ENCODE measurements around the gene SEMA3B.
"Not testable (repeated sequence)": the region's sequence is repeated elsewhere in the genome, so short reads cannot be mapped to it uniquely, and the experiment has no call there.

Gene SEMA3B

DNA sequence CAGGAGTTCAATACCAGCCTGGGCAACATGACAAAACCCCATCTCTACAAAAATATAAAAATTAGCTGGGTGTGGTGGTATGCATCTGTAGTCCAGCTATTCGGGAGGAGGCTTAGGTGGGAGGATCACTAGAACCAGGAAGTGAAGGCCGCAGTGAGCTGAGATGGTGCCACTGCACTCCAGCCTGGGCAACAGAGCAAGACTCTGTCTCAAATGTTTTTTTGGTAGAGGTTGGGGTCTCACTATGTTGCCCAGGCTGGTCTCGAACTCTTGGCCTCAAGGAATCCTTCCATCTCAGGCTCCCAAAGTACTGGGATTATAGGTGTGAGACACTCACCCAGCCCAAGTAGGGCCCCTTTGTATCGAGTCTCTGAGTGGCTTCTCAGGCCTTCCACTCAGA is 25.1 kb downstream of the SEMA3B start:
- DNase-seq (ENCODE audit: low read depth) = no peak

GRCh38 chr3:50294492-50295403 is 25.8 kb downstream of the SEMA3B start:
- no peak for DNase-seq (ENCODE audit: low read depth)

DNA sequence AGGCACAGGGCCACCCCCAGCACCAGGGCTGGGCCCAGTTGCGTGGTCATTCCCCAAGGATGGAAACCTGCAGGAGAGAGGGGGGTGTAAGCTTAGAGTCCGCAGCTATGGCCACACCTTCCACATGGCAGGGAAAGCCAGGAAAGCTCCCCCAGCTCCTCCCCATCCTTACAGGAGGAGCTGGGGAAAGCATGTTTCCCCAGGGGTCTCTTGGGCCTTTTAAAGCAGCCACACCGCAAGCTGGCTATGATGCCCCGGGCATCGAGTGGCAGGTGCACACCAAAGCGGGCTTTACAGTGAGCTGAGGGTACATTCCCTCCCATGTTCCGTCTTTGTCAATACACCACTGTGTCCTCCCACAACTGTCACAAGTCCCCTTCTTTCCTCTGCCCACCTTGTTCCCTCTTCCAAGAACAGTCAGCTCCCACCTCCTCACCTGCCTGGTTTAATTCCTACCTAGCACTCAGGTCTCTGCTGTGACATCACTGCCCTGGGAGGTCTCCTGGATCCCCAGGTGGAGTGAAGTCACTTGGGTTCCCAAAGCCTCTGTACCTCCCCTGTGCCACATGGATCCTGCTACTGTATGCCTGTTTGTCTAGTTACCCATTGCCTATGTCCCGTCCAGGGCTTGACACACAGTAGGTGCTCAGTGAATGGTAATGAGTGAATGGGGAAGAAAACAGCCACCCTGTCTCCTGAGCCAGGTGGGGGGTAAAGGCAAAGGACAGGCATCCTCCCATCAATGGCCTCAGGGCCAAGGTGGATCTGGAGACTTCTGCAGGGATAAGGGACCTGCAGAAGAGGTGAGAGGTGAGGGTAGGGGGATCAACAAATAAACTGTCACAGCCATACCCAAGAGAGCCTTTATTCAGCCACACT is 26.8 kb downstream of the SEMA3B start:
- no peak for DNase-seq (ENCODE audit: low read depth)

GRCh38 chr3:50296721-50297383 is 27.9 kb downstream of the SEMA3B start:
- DNase-seq (ENCODE audit: low read depth) = no peak

GRCh38 chr3:50297384-50297775 is 28.4 kb downstream of the SEMA3B start:
- no peak for DNase-seq (ENCODE audit: low read depth)

GRCh38 chr3:50297896-50298725 is 29.2 kb downstream of the SEMA3B start:
- DNase-seq (ENCODE audit: low read depth) = no peak

DNA sequence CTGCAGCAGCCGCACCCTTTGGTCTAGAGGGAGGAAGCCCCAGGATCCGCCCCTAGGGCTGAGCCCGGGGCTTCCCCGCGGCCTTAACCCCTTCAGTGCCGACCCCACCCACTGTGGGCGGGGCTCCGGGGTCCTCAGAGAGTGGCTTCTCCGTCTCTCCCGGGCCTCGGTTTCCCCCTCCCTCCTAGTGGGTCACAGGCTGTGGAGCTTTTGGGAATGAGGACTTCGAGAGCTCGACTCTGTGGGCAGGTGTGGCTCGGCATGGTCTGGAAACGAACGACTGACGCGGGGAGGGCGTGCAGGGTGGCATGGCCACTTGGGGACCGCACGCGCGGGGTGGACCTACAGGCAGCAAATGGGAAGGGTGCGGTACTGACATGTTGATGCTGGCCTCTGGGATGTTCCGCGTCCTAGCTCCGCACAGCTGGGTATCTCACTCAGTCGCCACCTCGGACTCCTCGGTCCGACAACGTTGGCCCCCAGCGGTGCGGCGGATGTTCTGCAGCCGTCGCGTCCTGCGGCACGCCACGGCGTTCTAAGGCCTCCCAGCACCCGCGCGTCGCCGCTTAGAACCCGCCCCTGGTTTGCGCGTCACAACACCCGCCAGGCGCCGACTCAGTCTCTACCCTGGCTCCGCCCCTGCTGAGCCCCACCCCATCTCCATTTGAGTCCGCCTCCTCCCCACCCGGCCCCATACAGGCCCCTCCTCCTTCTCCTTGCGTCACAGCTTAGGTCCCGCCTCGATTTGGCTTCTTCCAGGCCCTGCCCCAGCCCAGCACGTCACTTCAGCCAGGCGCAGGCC is 30.1 kb downstream of the SEMA3B start, which contains the start of the genes HYAL3 and NAA80:
TSS of gene HYAL3 (minus strand) at position 570 of the 802 bp plus-strand sequence. CDS start 3,803 bp downstream, outside the sequence.
TSS of gene NAA80 (minus strand) at position 570 of the 802 bp plus-strand sequence. CDS start 1,942 bp downstream, outside the sequence.
- DNase-seq (ENCODE audit: low read depth) = peak; percentile 100

GRCh38 chr3:50299638-50299928 is 30.6 kb downstream of the SEMA3B start:
- DNase-seq (ENCODE audit: low read depth) = no peak

DNA sequence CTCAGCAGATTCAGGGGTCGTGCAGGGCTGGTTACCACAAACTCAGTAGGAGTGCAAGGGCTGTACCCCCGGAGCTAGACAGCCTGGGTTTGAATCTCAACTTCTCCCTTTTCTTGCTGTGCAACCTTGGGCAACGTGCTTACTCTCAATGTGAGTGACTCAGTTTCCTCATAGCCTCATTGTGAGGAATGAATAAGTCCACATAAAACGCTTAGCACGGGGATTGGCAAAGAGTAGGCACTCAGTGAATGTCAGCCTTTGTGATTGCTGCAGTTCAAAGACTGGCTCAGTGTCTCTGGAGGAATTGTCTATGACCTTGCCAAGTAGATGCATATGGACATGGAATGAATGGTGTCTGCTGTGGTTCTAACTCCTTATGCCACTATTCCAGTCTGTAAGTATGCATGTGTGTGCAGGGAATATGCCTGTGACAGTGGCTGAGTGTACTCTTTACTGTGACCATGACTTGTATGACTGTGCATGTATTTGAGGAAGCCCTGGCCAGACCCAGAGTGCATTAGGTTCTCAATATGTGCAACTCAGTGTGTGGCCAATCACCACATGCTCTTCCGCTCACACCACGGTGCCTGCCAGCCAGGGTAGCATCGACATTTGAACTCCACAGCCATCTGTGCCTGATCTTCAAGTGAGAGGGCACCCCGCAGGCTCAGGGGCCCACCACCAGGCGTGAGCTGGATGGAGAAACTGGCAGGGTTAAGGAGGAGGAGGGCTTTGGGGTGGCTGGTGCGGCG is 31.2 kb downstream of the SEMA3B start:
- DNase-seq (ENCODE audit: low read depth) = peak; percentile 67

- DNase-seq (ENCODE audit: low read depth) = no peak
These were observed 31.8 kb downstream of the SEMA3B start for GRCh38 chr3:50300681-50301254.

- no peak for DNase-seq (ENCODE audit: low read depth)
These were observed 33.4 kb downstream of the SEMA3B start for GRCh38 chr3:50302095-50303012.

- DNase-seq (ENCODE audit: low read depth) = no peak
These were observed 34.3 kb downstream of the SEMA3B start, which contains the start of gene HYAL1 for GRCh38 chr3:50303013-50303815. TSS of gene HYAL1 (minus strand) at chr3:50303574. CDS start at chr3:50302956, 618 bp downstream.

GRCh38 chr3:50304601-50305000 is 35.7 kb downstream of the SEMA3B start:
- DNase-seq (ENCODE audit: low read depth) = no peak

- DNase-seq (ENCODE audit: low read depth) = not testable (repeated sequence)
These were observed 43.1 kb downstream of the SEMA3B start for GRCh38 chr3:50312041-50312440.

- no peak for DNase-seq (ENCODE audit: low read depth)
These were observed 45.4 kb downstream of the SEMA3B start for GRCh38 chr3:50314342-50314741.

DNA sequence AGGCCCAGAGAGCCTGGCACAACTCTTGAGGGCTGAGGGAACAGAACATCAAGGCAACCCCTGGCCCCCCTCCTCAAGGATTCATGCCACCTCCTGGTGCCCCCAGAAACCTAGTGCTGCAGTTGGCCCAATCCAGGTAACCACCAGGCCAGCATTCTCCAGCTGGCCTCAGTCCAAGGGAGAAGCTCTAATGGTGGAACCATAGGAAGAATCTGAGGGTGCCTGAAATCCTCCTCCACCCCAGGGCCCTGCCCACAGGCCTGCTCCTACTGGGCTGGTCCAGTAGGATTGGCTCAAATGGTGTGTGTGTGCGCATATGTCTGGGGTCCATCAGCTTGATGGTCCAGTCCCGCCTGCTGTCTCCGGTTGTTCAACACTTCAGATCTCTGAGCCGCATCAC is 45.9 kb downstream of the SEMA3B start:
- no peak for DNase-seq (ENCODE audit: low read depth)

DNA sequence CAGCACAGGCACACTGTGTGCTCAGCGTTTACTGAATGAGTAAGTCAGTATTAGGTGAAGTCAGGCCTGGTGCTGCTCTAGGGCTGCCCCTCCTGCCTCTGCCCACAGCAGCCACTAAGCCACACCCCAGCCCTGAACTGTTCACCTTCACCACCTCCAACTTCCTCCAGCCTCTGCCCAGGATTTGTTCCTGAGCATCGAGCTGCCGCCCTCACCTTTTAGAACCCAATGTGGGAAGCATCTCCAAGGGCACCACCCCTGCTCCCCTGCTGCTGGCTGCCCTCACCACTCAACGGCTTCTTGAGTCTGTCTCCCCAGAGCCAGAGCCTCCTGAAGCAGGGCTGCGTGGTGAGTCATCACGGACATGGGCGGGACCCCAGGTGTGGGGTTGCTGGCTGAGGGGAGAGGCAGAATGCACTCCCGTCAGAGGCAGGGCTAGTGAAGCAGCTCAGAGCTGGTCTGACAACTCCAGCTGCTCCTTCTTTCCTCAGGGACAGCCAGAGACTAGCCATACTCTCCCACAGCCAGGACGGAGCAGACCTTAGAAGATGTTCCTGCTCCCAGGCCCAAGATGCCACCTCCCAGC is 47.8 kb downstream of the SEMA3B start:
- no peak for DNase-seq (ENCODE audit: low read depth)
